SK-N-SH (cell line): ENCODE results near the gene PRKN. TPM values are rescaled to one million over a fixed set of nuclear protein-coding genes. Genes with fewer than 3 reads are reported as not detected.

Experiments
- CTCF ChIA-PET: fragments of 300-600, 350-600 bp; formaldehyde crosslinking; extraction: SDS; loops from one replicate; lab custom pipeline; 2021; lab: Yijun Ruan, JAX
- POLR2A ChIA-PET: fragments of 350-600 bp; sonication (Branson Sonifier 250); formaldehyde crosslinking; extraction: SDS; loops from one replicate; lab custom pipeline; 2020; ENCODE audit warnings: antibody characterized with exemption, inconsistent platforms; lab: Yijun Ruan, JAX
- DNase-seq: peaks from one replicate; pipeline ENCODE4 v3.0.0; 2012
- H2AFZ ChIP-seq: fragments of 200-600 bp; sonication (generic); 2 replicates; pipeline ENCODE4 v1.8.1; 2016; ENCODE audit warnings: antibody characterized with exemption, mild to moderate bottlenecking, low read depth
- H3F3A ChIP-seq: fragments of 200-600 bp; sonication (generic); replicated peaks from 2 replicates; pipeline ENCODE3; 2016; ENCODE audit warnings: antibody characterized with exemption, mild to moderate bottlenecking; ENCODE audit not compliant: insufficient read depth
- H3K27ac ChIP-seq, 2 experiments: fragments of 200-500 bp in 1 of 2; fragments of 200-600 bp in 1 of 2; sonication (Bioruptor generic) in 1 of 2; sonication (generic), shearing (Covaris generic) in 1 of 2; 2 replicates each; pipeline versions ENCODE4 v1.5.1 to v1.6.1; 2014 to 2016; ENCODE audit warnings: low read depth in 2 of 2, inconsistent platforms in 1 of 2, low read length in 1 of 2, mild to moderate bottlenecking in 1 of 2, mixed read lengths in 1 of 2
- H3K27me3 ChIP-seq: fragments of 200-600 bp; sonication (generic), shearing (Covaris generic); 2 replicates; pipeline ENCODE4 v1.6.1; 2016; ENCODE audit warnings: mixed run types; ENCODE audit not compliant: insufficient read depth
- H3K36me3 ChIP-seq, 2 experiments: fragments of 200-500 bp in 1 of 2; fragments of 200-600 bp in 1 of 2; sonication (Bioruptor generic) in 1 of 2; sonication (generic) in 1 of 2; replicated peaks in 1 of 2; 2 replicates each; pipeline versions ENCODE3 to v1.5.1; 2014 to 2016; ENCODE audit warnings: low read length in 1 of 2, mild to moderate bottlenecking in 1 of 2; ENCODE audit not compliant: insufficient read depth in 2 of 2, control insufficient read depth in 1 of 2
- H3K4me1 ChIP-seq, 2 experiments: fragments of 200-500 bp in 1 of 2; fragments of 200-600 bp in 1 of 2; sonication (Bioruptor generic) in 1 of 2; sonication (generic), shearing (Covaris generic) in 1 of 2; 2 replicates each; pipeline versions ENCODE4 v1.5.1 to v1.6.1; 2014 to 2016; ENCODE audit warnings: low read depth in 1 of 2, low read length in 1 of 2, mixed run types in 1 of 2; ENCODE audit not compliant: insufficient read depth in 2 of 2, control insufficient read depth in 1 of 2
- H3K4me2 ChIP-seq: fragments of 200-600 bp; sonication (generic), shearing (Covaris generic); 2 replicates; pipeline ENCODE4 v1.6.1; 2017; ENCODE audit warnings: mixed run types
- H3K4me3 ChIP-seq, 2 experiments: fragments of 200-500 bp in 1 of 2; fragments of 200-600 bp in 1 of 2; sonication (Bioruptor generic) in 1 of 2; sonication (generic), shearing (Covaris generic) in 1 of 2; 2 replicates each; pipeline versions ENCODE4 v1.5.1 to v1.8.1; 2014 to 2016; ENCODE audit warnings: low read depth in 2 of 2, inconsistent platforms in 1 of 2, low read length in 1 of 2, mild to moderate bottlenecking in 1 of 2, mixed read lengths in 1 of 2, moderate library complexity in 1 of 2
- H3K79me2 ChIP-seq: fragments of 200-600 bp; sonication (generic); 2 replicates; pipeline ENCODE4 v1.8.1; 2017; ENCODE audit warnings: mild to moderate bottlenecking; ENCODE audit not compliant: insufficient read depth
- H3K9ac ChIP-seq: fragments of 200-600 bp; sonication (generic); 2 replicates; pipeline ENCODE4 v1.6.1; 2017; ENCODE audit warnings: mixed run types
- H3K9me2 ChIP-seq: fragments of 200-600 bp; sonication (generic); 2 replicates; pipeline ENCODE4 v1.6.1; 2017; ENCODE audit warnings: mixed run types
- H3K9me3 ChIP-seq: fragments of 200-600 bp; sonication (generic); 2 replicates; pipeline ENCODE4 v1.6.1; 2017; ENCODE audit warnings: mixed run types, mild to moderate bottlenecking, moderate library complexity
- H4K20me1 ChIP-seq: fragments of 200-600 bp; sonication (generic); 2 replicates; pipeline ENCODE4 v1.6.1; 2017; ENCODE audit warnings: mild to moderate bottlenecking, mixed run types; ENCODE audit not compliant: insufficient read depth
- CTCF ChIP-seq: fragments of 200-600 bp; sonication (generic); IDR thresholded peaks from 2 replicates; pipeline ENCODE4 v1.6.1; 2017; ENCODE audit warnings: antibody characterized with exemption, mild to moderate bottlenecking, moderate library complexity
- EP300 ChIP-seq, 2 experiments: IDR thresholded peaks; 2 replicates each; pipeline versions ENCODE4 v1.4.0 to v1.6.1; 2012; ENCODE audit warnings: borderline replicate concordance in 1 of 2, low read depth in 1 of 2, low read length in 1 of 2
- EZH2phosphoT487 ChIP-seq: fragments of 200-600 bp; sonication (generic); IDR thresholded peaks from 2 replicates; pipeline ENCODE4 v1.6.1; 2017; ENCODE audit warnings: low read depth, mixed run types, mild to moderate bottlenecking, antibody characterized with exemption, moderate library complexity, borderline replicate concordance
- FOXJ3 ChIP-seq: sonication (generic); formaldehyde crosslinking; IDR thresholded peaks from 2 replicates; pipeline ENCODE4 v1.5.1; 2020; ENCODE audit warnings: mild to moderate bottlenecking, missing genetic modification reagents
- FOXM1 ChIP-seq: IDR thresholded peaks from 2 replicates; pipeline ENCODE4 v1.4.0; 2012; ENCODE audit warnings: low read depth, mild to moderate bottlenecking
- IRF3 ChIP-seq: fragments of 150-350 bp; IDR thresholded peaks from 2 replicates; pipeline ENCODE4 v1.6.1; 2016; ENCODE audit warnings: mild to moderate bottlenecking, low read depth, low read length
- JUND ChIP-seq: IDR thresholded peaks from 2 replicates; pipeline ENCODE4 v1.4.0; 2012
- MEF2A ChIP-seq: IDR thresholded peaks from 2 replicates; pipeline ENCODE4 v1.4.0; 2012; ENCODE audit warnings: low read depth, borderline replicate concordance
- RAD21 ChIP-seq: IDR thresholded peaks from 2 replicates; pipeline ENCODE4 v1.6.1; 2012; ENCODE audit warnings: mild to moderate bottlenecking, low read length
- REST ChIP-seq: IDR thresholded peaks from 2 replicates; pipeline ENCODE4 v1.6.1; 2012; ENCODE audit warnings: mild to moderate bottlenecking, low read depth, low read length, moderate library complexity
- RXRA ChIP-seq: IDR thresholded peaks from 2 replicates; pipeline ENCODE4 v1.4.0; 2012; ENCODE audit warnings: low read depth, mild to moderate bottlenecking, borderline replicate concordance
- SIN3A ChIP-seq: IDR thresholded peaks from 2 replicates; pipeline ENCODE4 v1.6.1; 2012; ENCODE audit warnings: low read depth, mild to moderate bottlenecking, low read length, moderate library complexity, borderline replicate concordance
- YY1 ChIP-seq: IDR thresholded peaks from 2 replicates; pipeline ENCODE4 v1.4.0; 2012; ENCODE audit warnings: low read depth, mild to moderate bottlenecking
- WGBS: methylation state at CpG from one replicate; pipeline ENCODE4 v1.1.6; 2017; ENCODE audit warnings: low lambda C conversion rate; 5-methylcytosine and 5-hydroxymethylcytosine counted together
- polyA plus RNA-seq, 3 experiments: library from polyadenylated mRNA; depleted of rRNA; stranded (reverse); fragments of >200 nt; gene quantifications; 2 replicates each; pipeline ENCODE4 v1.2.3, GENCODE V29; 2012
- TF ChIP-seq, protein P1 (sequence below): IDR thresholded peaks from 2 replicates; pipeline ENCODE4; 2012
- TF ChIP-seq, protein P2 (sequence below): IDR thresholded peaks from 2 replicates; pipeline ENCODE4 v1.4.0; 2012; ENCODE audit warnings: low read depth, borderline replicate concordance

The PRKN gene
- polyA plus RNA-seq, 1 of the 3 experiments (the other 2 are of a cell fraction) = 0.76 TPM

DNA sequence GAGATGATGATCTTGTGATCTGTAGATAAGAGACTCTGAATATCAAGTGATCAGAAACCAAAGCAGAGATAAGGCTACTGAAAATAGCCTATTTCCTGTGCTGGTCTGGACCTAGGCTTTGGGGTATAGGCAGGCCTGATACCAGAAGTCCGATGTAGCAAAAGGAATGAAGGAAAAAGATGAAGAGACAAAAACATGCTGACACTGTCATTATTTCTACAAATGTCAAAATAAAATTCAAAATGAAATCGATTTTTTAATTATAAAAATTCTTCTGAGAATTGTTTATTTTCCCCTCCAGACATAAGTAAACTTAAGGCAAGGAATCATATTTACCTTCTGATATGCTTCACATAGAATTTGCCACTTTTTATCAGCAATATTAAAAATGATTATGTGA is 252.8 kb downstream of the PRKN start:
- H3F3A ChIP-seq = no peaks in the 10 kb centered on the region
- H3K27ac ChIP-seq = no peak overlapping the region
- TF ChIP-seq EZH2phosphoT487 (no peak), YY1 (no peak), JUND (no peak), CTCF (no peak), REST (no peak), RXRA (no peak), SIN3A (no peak), IRF3 (no peak), FOXM1 (no peak), FOXJ3 (CRISPR knock-in tag) (no peak), MEF2A (no peak), EP300 (IDR thresholded peaks at IDR 0.05; ENCODE audit: borderline replicate concordance in 1 of 2, low read depth in 1 of 2, low read length in 1 of 2) (no peak), RAD21 (no peak)
- TF ChIP-seq, protein P1, sequence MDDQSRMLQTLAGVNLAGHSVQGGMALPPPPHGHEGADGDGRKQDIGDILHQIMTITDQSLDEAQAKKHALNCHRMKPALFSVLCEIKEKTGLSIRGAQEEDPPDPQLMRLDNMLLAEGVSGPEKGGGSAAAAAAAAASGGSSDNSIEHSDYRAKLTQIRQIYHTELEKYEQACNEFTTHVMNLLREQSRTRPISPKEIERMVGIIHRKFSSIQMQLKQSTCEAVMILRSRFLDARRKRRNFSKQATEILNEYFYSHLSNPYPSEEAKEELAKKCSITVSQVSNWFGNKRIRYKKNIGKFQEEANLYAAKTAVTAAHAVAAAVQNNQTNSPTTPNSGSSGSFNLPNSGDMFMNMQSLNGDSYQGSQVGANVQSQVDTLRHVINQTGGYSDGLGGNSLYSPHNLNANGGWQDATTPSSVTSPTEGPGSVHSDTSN = no peak
- TF ChIP-seq, protein P2, sequence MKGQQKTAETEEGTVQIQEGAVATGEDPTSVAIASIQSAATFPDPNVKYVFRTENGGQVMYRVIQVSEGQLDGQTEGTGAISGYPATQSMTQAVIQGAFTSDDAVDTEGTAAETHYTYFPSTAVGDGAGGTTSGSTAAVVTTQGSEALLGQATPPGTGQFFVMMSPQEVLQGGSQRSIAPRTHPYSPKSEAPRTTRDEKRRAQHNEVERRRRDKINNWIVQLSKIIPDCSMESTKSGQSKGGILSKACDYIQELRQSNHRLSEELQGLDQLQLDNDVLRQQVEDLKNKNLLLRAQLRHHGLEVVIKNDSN = no peak
- TF ChIP-seq, all 33 proteins: peak for 0
- no peaks in the 10 kb centered on the region for H3K9me2 ChIP-seq
- no peaks in the 10 kb centered on the region for H3K27me3 ChIP-seq
- no peak overlapping the region for H3K4me2 ChIP-seq
- DNase-seq = no peak
- POLR2A ChIA-PET = no interaction called here
- H3K9ac ChIP-seq = no peak overlapping the region
- H3K4me3 ChIP-seq = no peak overlapping the region
- H3K79me2 ChIP-seq = no peaks in the 10 kb centered on the region
- no peaks in the 10 kb centered on the region for H3K36me3 ChIP-seq
- no peaks in the 10 kb centered on the region for H3K4me1 ChIP-seq
- H3K9me3 ChIP-seq = no peaks in the 10 kb centered on the region
- no peaks in the 10 kb centered on the region for H4K20me1 ChIP-seq
- CTCF ChIA-PET = no interaction called here
- WGBS = 17% methylated on average over 2 of the region's 2 CpGs
- no peak overlapping the region for H2AFZ ChIP-seq
